Kidney (tissue), 14 donors: ENCODE results near the gene MLST8. TPM values are rescaled to one million over a fixed set of nuclear protein-coding genes. Genes with fewer than 3 reads are reported as not detected.

Experiments used
- DNase-seq, 5 donors: peaks; one replicate each; pipeline ENCODE4 v3.0.0-alpha.2; 2013 to 2020
- FAIRE-seq: peaks from 2 replicates; lab custom pipeline; 2012; peaks lifted over from hg19 to GRCh38; lab: Jason Lieb, UNC
- H3K27ac ChIP-seq, 2 donors: one replicate each; pipeline ENCODE4 v1.7.0; 2013; ENCODE audit warnings: low read depth in 2 of 2, low read length in 2 of 2, inconsistent platforms in 1 of 2
- H3K27me3 ChIP-seq: one replicate; pipeline ENCODE4 v1.7.1; 2013; ENCODE audit warnings: low read length, inconsistent platforms; ENCODE audit not compliant: control insufficient read depth, insufficient read depth
- H3K36me3 ChIP-seq, 3 donors: one replicate each; pipeline versions ENCODE4 v1.7.0 to v1.7.1; 2013; ENCODE audit warnings: low read length in 3 of 3, control low read depth in 1 of 3, inconsistent platforms in 1 of 3; ENCODE audit not compliant: insufficient read depth in 3 of 3, control insufficient read depth in 2 of 3
- H3K4me1 ChIP-seq, 3 donors: one replicate each; pipeline versions ENCODE4 v1.7.0 to v1.7.1; 2013; ENCODE audit warnings: low read length in 3 of 3, inconsistent platforms in 1 of 3, low read depth in 1 of 3; ENCODE audit not compliant: control insufficient read depth in 2 of 3, insufficient read depth in 2 of 3
- H3K4me3 ChIP-seq, 3 donors: one replicate each; pipeline versions ENCODE4 v1.7.0 to v1.8.1; 2013; ENCODE audit warnings: low read length in 3 of 3, control low read depth in 1 of 3, inconsistent platforms in 1 of 3
- H3K9ac ChIP-seq, 3 donors: one replicate each; pipeline versions ENCODE4 v1.7.0 to v1.7.1; 2013; ENCODE audit warnings: low read length in 3 of 3, control low read depth in 1 of 3, inconsistent platforms in 1 of 3
- H3K9me3 ChIP-seq, 3 donors: one replicate each; pipeline versions ENCODE4 v1.7.0 to v1.7.1; 2013; ENCODE audit warnings: low read length in 3 of 3, control low read depth in 1 of 3, inconsistent platforms in 1 of 3; ENCODE audit not compliant: control insufficient read depth in 2 of 3, insufficient read depth in 1 of 3
- CTCF ChIP-seq: IDR thresholded peaks from 3 replicates; pipeline ENCODE4 v1.5.1; 2012; ENCODE audit warnings: mild to moderate bottlenecking, moderate library complexity, borderline replicate concordance; ENCODE audit not compliant: insufficient read depth; ENCODE audit errors: extremely low read depth
- intact Hi-C: fragments of 100-400 bp; cut with DNase I; formaldehyde crosslinking; loops from one replicate; pipeline ENCODE4 v1.11.1; 2022
- polyA plus RNA-seq: library from polyadenylated mRNA; stranded (reverse); fragments of 350-450 nt; fragmentation: Illumina TruSeq; extraction: RNeasy Lipid Tissue Mini Kit (QIAGEN cat#74804); gene quantifications from one replicate; pipeline ENCODE4 v1.2.3, GENCODE V29; 2014; ENCODE audit warnings: low read depth, low replicate concordance; ENCODE audit not compliant: insufficient read depth
- total RNA-seq: library from RNA; stranded (reverse); fragmentation: NEBNext Ultra II Directional; extraction: Animal tissue kit (Norgen Biotek cat#: 25700); gene quantifications from one replicate; pipeline ENCODE4 v1.2.1, GENCODE V29; 2021
- donor health status: control.
- donor health status: control.
- donor health status: control.
- donor health status: control.
- donor health status: control.
- donor health status: DM: yes; HTN: yes; CAD: no.
- donor health status: Normal renal cell carcinoma (clear cell type).

Gene MLST8
- total and polyA plus RNA-seq, 2 donors from 2014 or later: 34.0 to 63.3 TPM

GRCh38 chr16:2236337-2237101, 31.3 kb downstream of the MLST8 start, which contains the start of gene DNASE1L2:
DNASE1L2 (plus strand) TSS chr16:2236444; CDS start chr16:2236817, 373 bp downstream.
- TF ChIP-seq CTCF: no peak
- Histone ChIP-seq H3K27me3 (no peaks in the 10 kb centered on the region), H3K36me3 (peaks cover 0 to 15% (median 9%) of the 10 kb centered on the region in 3 donors), H3K9me3 (no peaks in the 10 kb centered on the region), H3K4me3 (no peak within 1 kb of the TSS), H3K27ac (no peak within 1 kb of the TSS), H3K9ac (no peak within 1 kb of the TSS), H3K4me1 (peaks cover 0 to 7% (median 0%) of the 10 kb centered on the region in 3 donors)
- DNase-seq (peak; percentile 50 to 82 (median 68)), FAIRE-seq (no peak)
- intact Hi-C loops: no loop called here

DNA sequence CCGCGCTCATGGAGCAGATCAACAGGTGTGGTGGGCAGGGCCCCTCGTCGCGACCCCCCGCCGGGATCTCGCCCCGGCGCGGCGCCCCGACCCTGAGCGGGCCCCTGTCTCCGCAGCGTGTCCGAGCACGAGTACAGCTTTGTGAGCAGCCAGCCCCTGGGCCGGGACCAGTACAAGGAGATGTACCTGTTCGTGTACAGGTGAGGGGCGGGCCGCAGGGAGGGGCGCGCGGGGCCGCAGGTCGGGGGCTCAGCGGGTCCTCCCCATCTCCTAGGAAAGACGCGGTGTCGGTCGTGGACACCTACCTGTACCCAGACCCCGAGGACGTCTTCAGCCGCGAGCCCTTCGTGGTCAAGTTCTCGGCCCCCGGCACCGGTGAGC, 31.8 kb downstream of the MLST8 start:
- intact Hi-C loops: no loop called here
- FAIRE-seq (no peak), DNase-seq (no peak)
- Histone ChIP-seq H3K27me3 (no peaks in the 10 kb centered on the region), H3K36me3 (peaks cover 0 to 12% (median 4%) of the 10 kb centered on the region in 3 donors), H3K9ac (no peak overlapping the region), H3K27ac (no peak overlapping the region), H3K9me3 (no peaks in the 10 kb centered on the region), H3K4me1 (peaks cover 0 to 7% (median 0%) of the 10 kb centered on the region in 3 donors), H3K4me3 (no peak overlapping the region)
- TF ChIP-seq CTCF: no peak

DNA sequence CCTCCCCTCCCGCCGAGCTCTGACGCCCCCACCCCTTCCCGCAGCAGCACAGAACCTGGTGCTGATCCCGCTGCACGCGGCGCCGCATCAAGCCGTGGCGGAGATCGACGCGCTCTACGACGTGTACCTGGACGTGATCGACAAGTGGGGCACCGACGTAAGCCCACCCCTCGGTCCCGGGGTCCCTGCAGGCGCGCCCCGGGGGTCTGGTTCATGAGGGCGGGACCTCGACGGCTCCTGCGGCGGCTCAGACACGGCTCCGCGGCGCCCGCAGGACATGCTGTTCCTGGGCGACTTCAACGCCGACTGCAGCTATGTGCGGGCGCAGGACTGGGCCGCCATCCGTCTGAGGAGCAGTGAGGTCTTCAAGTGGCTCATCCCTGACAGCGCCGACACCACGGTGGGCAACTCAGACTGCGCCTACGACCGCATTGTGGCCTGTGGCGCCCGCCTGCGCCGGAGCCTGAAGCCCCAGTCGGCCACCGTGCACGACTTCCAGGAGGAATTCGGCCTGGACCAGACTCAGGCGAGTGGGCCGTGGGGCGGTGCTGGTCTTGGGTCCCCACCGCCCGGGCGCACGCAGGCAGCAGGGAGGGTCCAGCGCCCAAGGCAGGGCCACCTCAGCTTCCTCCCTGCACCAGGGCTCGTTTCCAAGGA, 32.4 kb downstream of the MLST8 start:
- intact Hi-C loops: no loop called here
- H3K4me1 ChIP-seq: peaks cover 0 to 7% (median 0%) of the 10 kb centered on the region in 3 donors
- no peak overlapping the region for H3K27ac ChIP-seq
- H3K9me3 ChIP-seq: no peaks in the 10 kb centered on the region
- peaks cover 0 to 17% (median 5%) of the 10 kb centered on the region in 3 donors for H3K36me3 ChIP-seq
- H3K27me3 ChIP-seq: no peaks in the 10 kb centered on the region
- no peak overlapping the region for H3K9ac ChIP-seq
- no peak overlapping the region for H3K4me3 ChIP-seq
- DNase-seq (peak in 2 of 5 donors; percentile 20 to 69), FAIRE-seq (no peak)
- TF ChIP-seq CTCF: no peak
